A549 (cell line): ENCODE results near the gene OXT. TPM values are rescaled to one million over a fixed set of nuclear protein-coding genes. Genes with fewer than 3 reads are reported as not detected.

ENCODE experiments used
- ATAC-seq, 2 experiments: fragments of 200-7000 bp in 1 of 2; fragments of >200 bp in 1 of 2; cut with Nextera tagmentation in 1 of 2; cut with Tn5 transposase in 1 of 2; 3 replicates each; pipeline versions ENCODE4 v1.8.0 to v1.9.1; 2018 to 2020; ENCODE audit warnings: mild to moderate bottlenecking in 1 of 2, moderate library complexity in 1 of 2
- CTCF ChIA-PET: fragments of 300-600 bp; sonication (Branson Sonifier 250); formaldehyde crosslinking; extraction: SDS; loops from one replicate; lab custom pipeline; 2021; ENCODE audit warnings: antibody characterized with exemption, inconsistent platforms; lab: Yijun Ruan, JAX
- POLR2A ChIA-PET: fragments of 350-600 bp; formaldehyde crosslinking; extraction: SDS; loops from one replicate; lab custom pipeline; 2021; ENCODE audit warnings: antibody characterized with exemption, inconsistent platforms; lab: Yijun Ruan, JAX
- DNase-seq, 2 experiments: peaks; one replicate each; pipeline versions ENCODE4 v3.0.0 to v3.0.0-alpha.2; 2011 to 2016; ENCODE audit warnings: low read depth in 1 of 2, low spot score in 1 of 2
- FAIRE-seq: peaks from 2 replicates; lab custom pipeline; 2011; peaks lifted over from hg19 to GRCh38; lab: Jason Lieb, UNC
- H3K27ac ChIP-seq, 2 experiments: fragments of >200 bp; sonication (Bioruptor Twin); formaldehyde crosslinking; 3 replicates each; pipeline ENCODE4 v1.5.1; 2016 to 2017
- H3K4me1 ChIP-seq: fragments of >200 bp; sonication (Bioruptor Twin); formaldehyde crosslinking; 3 replicates; pipeline ENCODE4 v1.6.1; 2016
- H3K4me2 ChIP-seq: fragments of >200 bp; sonication (Bioruptor Twin); formaldehyde crosslinking; 3 replicates; pipeline ENCODE4 v1.6.1; 2016
- H3K4me3 ChIP-seq: fragments of >200 bp; sonication (Bioruptor Twin); formaldehyde crosslinking; 3 replicates; pipeline ENCODE4 v1.5.1; 2016
- H3K9me3 ChIP-seq: fragments of >200 bp; sonication (Bioruptor Twin); formaldehyde crosslinking; 3 replicates; pipeline ENCODE4 v1.6.1; 2016
- BCL3 ChIP-seq: fragments of >200 bp; sonication (Bioruptor Twin); formaldehyde crosslinking; IDR thresholded peaks from 3 replicates; pipeline ENCODE4 v1.6.1; 2016
- CBX2 ChIP-seq: fragments of 200-600 bp; sonication (generic); IDR thresholded peaks from 2 replicates; pipeline ENCODE4 v1.6.1; 2016; ENCODE audit warnings: low read depth, mild to moderate bottlenecking, borderline replicate concordance
- EHMT2 ChIP-seq: fragments of 200-600 bp; sonication (generic); IDR thresholded peaks from 2 replicates; pipeline ENCODE4 v1.6.1; 2016; ENCODE audit warnings: antibody characterized with exemption, low read depth, mild to moderate bottlenecking, moderate library complexity
- FOSB ChIP-seq: fragments of 250-450 bp; sonication (Bioruptor Pico); IDR thresholded peaks from 2 replicates; pipeline ENCODE4 v1.5.0; 2020; ENCODE audit warnings: mild to moderate bottlenecking, moderate library complexity
- FOSL2 ChIP-seq, 2 experiments: fragments of 450-650 bp in 1 of 2; fragments of >200 bp in 1 of 2; sonication (Bioruptor Twin) in 1 of 2; formaldehyde crosslinking; IDR thresholded peaks; 2 replicates each; pipeline versions ENCODE4 v1.5.0 to v1.6.1; 2016 to 2020; ENCODE audit warnings: mild to moderate bottlenecking in 1 of 2, moderate library complexity in 1 of 2
- HEYL ChIP-seq: fragments of 250-450 bp; sonication (Bioruptor Pico); IDR thresholded peaks from 2 replicates; pipeline ENCODE4 v1.8.0; 2021; ENCODE audit warnings: mild to moderate bottlenecking, moderate library complexity
- HOXA7 ChIP-seq: fragments of 250-450 bp; sonication (Bioruptor Pico); IDR thresholded peaks from 2 replicates; pipeline ENCODE4 v1.5.0; 2020; ENCODE audit warnings: mild to moderate bottlenecking, moderate library complexity
- JUN ChIP-seq, 2 experiments: fragments of >200 bp; sonication (Bioruptor Twin); formaldehyde crosslinking; IDR thresholded peaks; 2 replicates in 1 of 2; 3 replicates in 1 of 2; pipeline ENCODE4 v1.6.1; 2016 to 2017
- KDM5A ChIP-seq: fragments of 200-600 bp; sonication (generic); IDR thresholded peaks from 2 replicates; pipeline ENCODE4 v1.6.1; 2016; ENCODE audit warnings: antibody characterized with exemption, mild to moderate bottlenecking
- MAZ ChIP-seq: fragments of 150-350 bp; IDR thresholded peaks from 2 replicates; pipeline ENCODE4 v1.6.1; 2014; ENCODE audit warnings: antibody characterized with exemption, low read depth, low read length, borderline replicate concordance
- MYC ChIP-seq: IDR thresholded peaks from 2 replicates; pipeline ENCODE4 v1.6.1; 2012; ENCODE audit warnings: mild to moderate bottlenecking, inconsistent platforms, low read length, improper control_type of control experiment, borderline replicate concordance
- PHF8 ChIP-seq: fragments of 200-600 bp; sonication (generic); IDR thresholded peaks from 2 replicates; pipeline ENCODE4 v1.6.1; 2016; ENCODE audit warnings: low read depth, mild to moderate bottlenecking, antibody characterized with exemption, moderate library complexity, borderline replicate concordance
- RCOR1 ChIP-seq: fragments of 150-350 bp; IDR thresholded peaks from 2 replicates; pipeline ENCODE4 v1.6.1; 2014; ENCODE audit warnings: antibody characterized with exemption, low read length, low read depth
- RNF2 ChIP-seq: fragments of 200-600 bp; sonication (generic); IDR thresholded peaks from 2 replicates; pipeline ENCODE4 v1.6.1; 2016; ENCODE audit warnings: low read depth, mild to moderate bottlenecking, antibody characterized with exemption, moderate library complexity, borderline replicate concordance
- SMC3 ChIP-seq: fragments of >200 bp; sonication (Bioruptor Twin); formaldehyde crosslinking; IDR thresholded peaks from 3 replicates; pipeline ENCODE4 v1.6.1; 2018; ENCODE audit warnings: inconsistent platforms
- SREBF2 ChIP-seq: fragments of 450-650 bp; IDR thresholded peaks from 2 replicates; pipeline ENCODE4 v1.6.1; 2014; ENCODE audit warnings: mild to moderate bottlenecking, moderate library complexity
- TFCP2L1 ChIP-seq: fragments of 250-450 bp; sonication (Bioruptor Pico); IDR thresholded peaks from 2 replicates; pipeline ENCODE4 v1.5.0; 2021; ENCODE audit warnings: mild to moderate bottlenecking
- ZNF302 ChIP-seq: fragments of 250-450 bp; sonication (Bioruptor Pico); IDR thresholded peaks from 2 replicates; pipeline ENCODE4 v1.9.0; 2021; ENCODE audit warnings: inconsistent platforms, mild to moderate bottlenecking, moderate library complexity
- ZSCAN20 ChIP-seq: fragments of 250-450 bp; sonication (Bioruptor Pico); IDR thresholded peaks from 2 replicates; pipeline ENCODE4 v1.8.0; 2022; ENCODE audit warnings: mild to moderate bottlenecking, moderate library complexity
- WGBS: methylation state at CpG from one replicate; pipeline ENCODE4 v1.1.6; 2017; ENCODE audit errors: missing lambda C conversion rate; 5-methylcytosine and 5-hydroxymethylcytosine counted together
- polyA plus RNA-seq, 4 experiments: library from polyadenylated mRNA; depleted of rRNA in 3 of 4; stranded (reverse); fragments of >200 nt; fragmentation: RNase III in 1 of 4; extraction: RNeasy Plus Mini Kit Qiagen cat#74134 plus additional on column Dnase treatment in 1 of 4; gene quantifications; 2 replicates in 3 of 4; 3 replicates in 1 of 4; pipeline ENCODE4 v1.2.3, GENCODE V29; 2011 to 2017
- TF ChIP-seq, protein P1 (sequence below): fragments of 450-650 bp; IDR thresholded peaks from 2 replicates; pipeline ENCODE4 v1.6.1; 2014; ENCODE audit warnings: antibody characterized with exemption
- TF ChIP-seq, protein P2 (sequence below): fragments of 200-600 bp; sonication (generic); IDR thresholded peaks from 2 replicates; pipeline ENCODE4 v1.6.1; 2016; ENCODE audit warnings: antibody characterized with exemption, mild to moderate bottlenecking, moderate library complexity
- TF ChIP-seq, protein P3 (sequence below): fragments of 150-350 bp; IDR thresholded peaks from 2 replicates; pipeline ENCODE4 v1.6.1; 2014; ENCODE audit warnings: low read depth, mild to moderate bottlenecking, low read length
- TF ChIP-seq, protein P4 (sequence below): IDR thresholded peaks from 2 replicates; pipeline ENCODE4 v1.6.1; 2012

The OXT gene
- polyA plus RNA-seq, 2 of the 4 experiments (the other 2 are of a cell fraction) = not detected

- ATAC-seq (no peak), DNase-seq (no peak)
- Histone ChIP-seq H3K4me3 (no peak overlapping the region), H3K27ac (no peak overlapping the region), H3K9me3 (no peaks in the 10 kb centered on the region), H3K4me1 (peaks cover 9% of the 10 kb centered on the region; the same call in 2 of the 3 replicates), H3K4me2 (no peak overlapping the region)
- CTCF ChIA-PET = interaction anchor here (1.0 to 1.8 kb wide), 5 partner anchors 9 to 38 kb away, joined by 3 to 6 read pairs (median 3); no protein-coding TSS in a partner anchor
- POLR2A ChIA-PET = no interaction called here
- TF ChIP-seq ZNF302 (no peak), CBX2 (no peak), PHF8 (no peak), SMC3 (no peak), FOSL2 (IDR thresholded peaks at IDR 0.05) (no peak), FOSL2 (CRISPR knock-in tag; IDR thresholded peaks at IDR 0.05) (no peak), HOXA7 (CRISPR knock-in tag) (no peak), FOSB (CRISPR knock-in tag) (no peak), RNF2 (no peak)
- TF ChIP-seq, protein P1, sequence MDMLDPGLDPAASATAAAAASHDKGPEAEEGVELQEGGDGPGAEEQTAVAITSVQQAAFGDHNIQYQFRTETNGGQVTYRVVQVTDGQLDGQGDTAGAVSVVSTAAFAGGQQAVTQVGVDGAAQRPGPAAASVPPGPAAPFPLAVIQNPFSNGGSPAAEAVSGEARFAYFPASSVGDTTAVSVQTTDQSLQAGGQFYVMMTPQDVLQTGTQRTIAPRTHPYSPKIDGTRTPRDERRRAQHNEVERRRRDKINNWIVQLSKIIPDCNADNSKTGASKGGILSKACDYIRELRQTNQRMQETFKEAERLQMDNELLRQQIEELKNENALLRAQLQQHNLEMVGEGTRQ = no peak
- TF ChIP-seq, protein P2, sequence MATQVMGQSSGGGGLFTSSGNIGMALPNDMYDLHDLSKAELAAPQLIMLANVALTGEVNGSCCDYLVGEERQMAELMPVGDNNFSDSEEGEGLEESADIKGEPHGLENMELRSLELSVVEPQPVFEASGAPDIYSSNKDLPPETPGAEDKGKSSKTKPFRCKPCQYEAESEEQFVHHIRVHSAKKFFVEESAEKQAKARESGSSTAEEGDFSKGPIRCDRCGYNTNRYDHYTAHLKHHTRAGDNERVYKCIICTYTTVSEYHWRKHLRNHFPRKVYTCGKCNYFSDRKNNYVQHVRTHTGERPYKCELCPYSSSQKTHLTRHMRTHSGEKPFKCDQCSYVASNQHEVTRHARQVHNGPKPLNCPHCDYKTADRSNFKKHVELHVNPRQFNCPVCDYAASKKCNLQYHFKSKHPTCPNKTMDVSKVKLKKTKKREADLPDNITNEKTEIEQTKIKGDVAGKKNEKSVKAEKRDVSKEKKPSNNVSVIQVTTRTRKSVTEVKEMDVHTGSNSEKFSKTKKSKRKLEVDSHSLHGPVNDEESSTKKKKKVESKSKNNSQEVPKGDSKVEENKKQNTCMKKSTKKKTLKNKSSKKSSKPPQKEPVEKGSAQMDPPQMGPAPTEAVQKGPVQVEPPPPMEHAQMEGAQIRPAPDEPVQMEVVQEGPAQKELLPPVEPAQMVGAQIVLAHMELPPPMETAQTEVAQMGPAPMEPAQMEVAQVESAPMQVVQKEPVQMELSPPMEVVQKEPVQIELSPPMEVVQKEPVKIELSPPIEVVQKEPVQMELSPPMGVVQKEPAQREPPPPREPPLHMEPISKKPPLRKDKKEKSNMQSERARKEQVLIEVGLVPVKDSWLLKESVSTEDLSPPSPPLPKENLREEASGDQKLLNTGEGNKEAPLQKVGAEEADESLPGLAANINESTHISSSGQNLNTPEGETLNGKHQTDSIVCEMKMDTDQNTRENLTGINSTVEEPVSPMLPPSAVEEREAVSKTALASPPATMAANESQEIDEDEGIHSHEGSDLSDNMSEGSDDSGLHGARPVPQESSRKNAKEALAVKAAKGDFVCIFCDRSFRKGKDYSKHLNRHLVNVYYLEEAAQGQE = no peak
- TF ChIP-seq, all 56 proteins: peak for 0
- 85% methylated on average over 5 of the region's 5 CpGs for WGBS
- no peak for FAIRE-seq
Measured at GRCh38 chr20:3038454-3038853, 33.0 kb upstream of the OXT start.

- no peak for FAIRE-seq
- ChIA-PET POLR2A (no interaction called here), CTCF (interaction anchor here (1.0 to 1.9 kb wide), 5 partner anchors 10 to 39 kb away, joined by 3 to 11 read pairs (median 3); no protein-coding TSS in a partner anchor)
- no peak for TF ChIP-seq HEYL (CRISPR knock-in tag)
- TF ChIP-seq ZSCAN20 (CRISPR knock-in tag) = no peak
- no peak for TF ChIP-seq RCOR1
- TF ChIP-seq KDM5A = no peak
- no peak for TF ChIP-seq JUN (IDR thresholded peaks at IDR 0.05)
- TF ChIP-seq EHMT2 = no peak
- no peak for TF ChIP-seq SREBF2
- TF ChIP-seq TFCP2L1 = no peak
- TF ChIP-seq, protein P3, sequence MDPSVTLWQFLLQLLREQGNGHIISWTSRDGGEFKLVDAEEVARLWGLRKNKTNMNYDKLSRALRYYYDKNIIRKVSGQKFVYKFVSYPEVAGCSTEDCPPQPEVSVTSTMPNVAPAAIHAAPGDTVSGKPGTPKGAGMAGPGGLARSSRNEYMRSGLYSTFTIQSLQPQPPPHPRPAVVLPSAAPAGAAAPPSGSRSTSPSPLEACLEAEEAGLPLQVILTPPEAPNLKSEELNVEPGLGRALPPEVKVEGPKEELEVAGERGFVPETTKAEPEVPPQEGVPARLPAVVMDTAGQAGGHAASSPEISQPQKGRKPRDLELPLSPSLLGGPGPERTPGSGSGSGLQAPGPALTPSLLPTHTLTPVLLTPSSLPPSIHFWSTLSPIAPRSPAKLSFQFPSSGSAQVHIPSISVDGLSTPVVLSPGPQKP = no peak
- TF ChIP-seq, protein P4, sequence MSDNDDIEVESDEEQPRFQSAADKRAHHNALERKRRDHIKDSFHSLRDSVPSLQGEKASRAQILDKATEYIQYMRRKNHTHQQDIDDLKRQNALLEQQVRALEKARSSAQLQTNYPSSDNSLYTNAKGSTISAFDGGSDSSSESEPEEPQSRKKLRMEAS = no peak
- no peak for TF ChIP-seq BCL3
- no peak for TF ChIP-seq MAZ
- no peak for TF ChIP-seq MYC
- Histone ChIP-seq H3K4me2 (no peak overlapping the region), H3K4me1 (peaks cover 9% of the 10 kb centered on the region; the same call in 2 of the 3 replicates), H3K4me3 (no peak overlapping the region), H3K27ac (no peak overlapping the region), H3K9me3 (no peaks in the 10 kb centered on the region)
- WGBS = 77% methylated on average over 4 of the region's 4 CpGs
- ATAC-seq = no peak
- no peak for DNase-seq
Measured at GRCh38 chr20:3039426-3039825, 32.0 kb upstream of the OXT start.
